DND-41 (cell line): ENCODE results near the gene WDR70.

Experiments used
- CTCF ChIP-seq: IDR thresholded peaks from 2 replicates; pipeline ENCODE4 v1.5.1; 2012; ENCODE audit warnings: borderline replicate concordance, low read length, moderate library complexity, mild to moderate bottlenecking; ENCODE audit not compliant: poor library complexity, severe bottlenecking; ENCODE audit errors: extremely low read depth
- EZH2 ChIP-seq: IDR thresholded peaks from 3 replicates; pipeline ENCODE4 v1.6.1; 2012; ENCODE audit warnings: borderline replicate concordance, low read depth, mild to moderate bottlenecking, moderate library complexity, low read length, inconsistent platforms; ENCODE audit not compliant: severe bottlenecking

- TF ChIP-seq CTCF = no peak
- no peak for TF ChIP-seq EZH2
Observed at GRCh38 chr5:37776826-37777225, 397.7 kb downstream of the WDR70 start.
